Measurements from ENCODE around the gene CLSTN2. TPM values are rescaled to one million over a fixed set of nuclear protein-coding genes. Genes with fewer than 3 reads are reported as not detected.

The CLSTN2 gene
- polyA plus RNA-seq, 3 donors = not detected

DNA sequence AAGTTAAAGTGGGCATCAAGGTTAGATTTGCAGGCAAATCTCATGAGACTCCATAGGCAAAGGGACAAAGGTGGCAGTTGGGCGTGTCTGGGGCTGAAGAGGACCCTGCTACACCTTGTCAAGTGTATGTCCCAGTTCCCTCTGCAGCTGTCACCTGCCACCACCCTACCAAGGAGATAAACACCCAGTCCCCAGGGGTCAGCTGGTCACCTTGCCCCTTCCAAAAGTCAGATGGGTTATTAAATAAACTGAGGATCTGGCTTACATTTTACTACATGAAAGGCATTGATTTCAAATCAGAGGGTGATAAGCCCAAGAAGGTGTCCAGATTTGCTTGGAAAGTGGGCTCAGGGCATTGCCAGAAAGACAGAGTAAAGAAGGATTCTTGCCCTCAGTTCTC, 494.8 kb downstream of the CLSTN2 start:
- intact Hi-C loops (cut with micrococcal nuclease) = no loop called here
- H3K27me3 ChIP-seq (ENCODE audit: control insufficient read depth in 2 of 2, insufficient read depth in 2 of 2, low read length in 2 of 2) = no peaks in the 10 kb centered on the region
- no peaks in the 10 kb centered on the region for H3K4me1 ChIP-seq (ENCODE audit: control insufficient read depth in 1 of 2, insufficient read depth in 2 of 2, low read length in 2 of 2)
- no peak overlapping the region for H3K27ac Mint-ChIP-seq
- H3K9me3 Mint-ChIP-seq = peaks cover 0 to 7% (median 0%) of the 10 kb centered on the region in 7 donors
- no peaks in the 10 kb centered on the region for H3K9me3 ChIP-seq (replicated peaks in 1 of 2; ENCODE audit: control insufficient read depth in 1 of 2, insufficient read depth in 1 of 2, low read length in 2 of 2)
- H3K36me3 Mint-ChIP-seq = no peaks in the 10 kb centered on the region
- H3K4me1 Mint-ChIP-seq = no peaks in the 10 kb centered on the region
- H3K9ac ChIP-seq (ENCODE audit: insufficient read depth, low read length, poor library complexity, severe bottlenecking) = no peak overlapping the region
- H3K27me3 Mint-ChIP-seq (ENCODE audit: low read depth in 3 of 3) = peaks cover 5 to 8% (median 5%) of the 10 kb centered on the region in 3 donors
- TF ChIP-seq, protein P1, sequence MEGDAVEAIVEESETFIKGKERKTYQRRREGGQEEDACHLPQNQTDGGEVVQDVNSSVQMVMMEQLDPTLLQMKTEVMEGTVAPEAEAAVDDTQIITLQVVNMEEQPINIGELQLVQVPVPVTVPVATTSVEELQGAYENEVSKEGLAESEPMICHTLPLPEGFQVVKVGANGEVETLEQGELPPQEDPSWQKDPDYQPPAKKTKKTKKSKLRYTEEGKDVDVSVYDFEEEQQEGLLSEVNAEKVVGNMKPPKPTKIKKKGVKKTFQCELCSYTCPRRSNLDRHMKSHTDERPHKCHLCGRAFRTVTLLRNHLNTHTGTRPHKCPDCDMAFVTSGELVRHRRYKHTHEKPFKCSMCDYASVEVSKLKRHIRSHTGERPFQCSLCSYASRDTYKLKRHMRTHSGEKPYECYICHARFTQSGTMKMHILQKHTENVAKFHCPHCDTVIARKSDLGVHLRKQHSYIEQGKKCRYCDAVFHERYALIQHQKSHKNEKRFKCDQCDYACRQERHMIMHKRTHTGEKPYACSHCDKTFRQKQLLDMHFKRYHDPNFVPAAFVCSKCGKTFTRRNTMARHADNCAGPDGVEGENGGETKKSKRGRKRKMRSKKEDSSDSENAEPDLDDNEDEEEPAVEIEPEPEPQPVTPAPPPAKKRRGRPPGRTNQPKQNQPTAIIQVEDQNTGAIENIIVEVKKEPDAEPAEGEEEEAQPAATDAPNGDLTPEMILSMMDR (IDR thresholded peaks at IDR 0.05) = no peak
- no peaks in the 10 kb centered on the region for H4K20me1 ChIP-seq (ENCODE audit: insufficient read depth, low read length)
- no peaks in the 10 kb centered on the region for H3K79me2 ChIP-seq (ENCODE audit: insufficient read depth, low read length)
- H3K27ac ChIP-seq (ENCODE audit: low read depth in 1 of 2, low read length in 2 of 2) = no peak overlapping the region
- no peak overlapping the region for H2AFZ ChIP-seq (ENCODE audit: insufficient read depth, low read depth, low read length, poor library complexity, severe bottlenecking)
- H3K4me3 Mint-ChIP-seq = no peak overlapping the region
- H3K4me2 ChIP-seq (replicated peaks; ENCODE audit: extremely low read depth, low read length, poor library complexity, severe bottlenecking) = no peak overlapping the region
- no peaks in the 10 kb centered on the region for H3K36me3 ChIP-seq (replicated peaks in 1 of 2; ENCODE audit: control insufficient read depth in 1 of 2, insufficient read depth in 2 of 2, low read length in 2 of 2)
- H3K4me3 ChIP-seq (replicated peaks in 1 of 3; ENCODE audit: low read depth in 2 of 3, low read length in 3 of 3) = no peak overlapping the region
- no peak for DNase-seq
- WGBS (ENCODE audit: insufficient coverage) = 63% methylated on average over 1 of the region's 1 CpG

DNA sequence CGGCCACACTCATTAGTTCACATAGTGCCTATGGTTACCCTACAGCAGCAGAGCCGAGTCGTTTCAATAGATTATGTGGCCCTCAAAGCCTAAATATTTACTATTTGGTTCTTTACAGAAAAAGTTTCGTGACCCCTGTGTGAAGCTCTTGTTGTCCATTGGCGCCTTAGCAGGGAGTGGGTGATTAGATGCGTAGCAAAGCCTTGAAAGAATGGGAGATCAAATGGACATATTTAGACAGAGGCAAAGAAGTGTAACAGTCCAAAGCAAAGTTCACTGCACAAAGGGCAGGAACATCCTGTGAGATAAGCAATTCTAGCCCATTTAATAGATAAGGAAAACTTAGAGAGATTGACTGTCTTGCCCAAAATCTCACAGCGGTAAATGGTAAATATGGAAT, 495.5 kb downstream of the CLSTN2 start:
- Histone ChIP-seq H3K4me3 (replicated peaks in 1 of 3; ENCODE audit: low read depth in 2 of 3, low read length in 3 of 3) (no peak overlapping the region), H3K27me3 (ENCODE audit: control insufficient read depth in 2 of 2, insufficient read depth in 2 of 2, low read length in 2 of 2) (no peaks in the 10 kb centered on the region), H3K9ac (ENCODE audit: insufficient read depth, low read length, poor library complexity, severe bottlenecking) (no peak overlapping the region), H4K20me1 (ENCODE audit: insufficient read depth, low read length) (no peaks in the 10 kb centered on the region), H3K79me2 (ENCODE audit: insufficient read depth, low read length) (no peaks in the 10 kb centered on the region), H3K4me2 (replicated peaks; ENCODE audit: extremely low read depth, low read length, poor library complexity, severe bottlenecking) (no peak overlapping the region), H2AFZ (ENCODE audit: insufficient read depth, low read depth, low read length, poor library complexity, severe bottlenecking) (no peak overlapping the region), H3K4me1 (ENCODE audit: control insufficient read depth in 1 of 2, insufficient read depth in 2 of 2, low read length in 2 of 2) (no peaks in the 10 kb centered on the region), H3K36me3 (replicated peaks in 1 of 2; ENCODE audit: control insufficient read depth in 1 of 2, insufficient read depth in 2 of 2, low read length in 2 of 2) (no peaks in the 10 kb centered on the region), H3K9me3 (replicated peaks in 1 of 2; ENCODE audit: control insufficient read depth in 1 of 2, insufficient read depth in 1 of 2, low read length in 2 of 2) (no peaks in the 10 kb centered on the region), H3K27ac (ENCODE audit: low read depth in 1 of 2, low read length in 2 of 2) (no peak overlapping the region)
- Mint-ChIP-seq H3K36me3 (no peaks in the 10 kb centered on the region), H3K4me1 (no peaks in the 10 kb centered on the region), H3K9me3 (peaks cover 0 to 7% (median 0%) of the 10 kb centered on the region in 7 donors), H3K27me3 (ENCODE audit: low read depth in 3 of 3) (peaks cover 2 to 8% (median 5%) of the 10 kb centered on the region in 3 donors), H3K4me3 (no peak overlapping the region), H3K27ac (no peak overlapping the region)
- 100% methylated on average over 1 of the region's 7 CpGs for WGBS (ENCODE audit: insufficient coverage)
- DNase-seq = no peak
- TF ChIP-seq, protein P1 (IDR thresholded peaks at IDR 0.05) = no peak
- intact Hi-C loops (cut with micrococcal nuclease) = no loop called here
